Astrocyte of the cerebellum (primary cell): Measurements from ENCODE around the gene CRP.
"Not testable (repeated sequence)": the region's sequence is repeated elsewhere in the genome, so short reads cannot be mapped to it uniquely, and the experiment has no call there.

ENCODE experiments used
- DNase-seq: peaks from one replicate; pipeline ENCODE4 v3.0.0-alpha.2; 2011; ENCODE audit warnings: low read depth
- H3K4me3 ChIP-seq: 2 replicates; pipeline ENCODE4 v1.5.1; 2011; ENCODE audit warnings: mild to moderate bottlenecking, low read depth, low read length, moderate library complexity
- in situ Hi-C: cut with HindIII; loops from 2 replicates; pipeline ENCODE4 v1.10.0; 2017; ENCODE audit warnings: low sequenced_read_pairs
- TF ChIP-seq, protein P1 (sequence below): IDR thresholded peaks from 2 replicates; pipeline ENCODE4 v1.5.1; 2012; ENCODE audit warnings: low read length, low read depth, moderate library complexity, mild to moderate bottlenecking; ENCODE audit errors: missing control alignments

Gene CRP

GRCh38 chr1:159737238-159737916 lies 23.0 kb upstream of the CRP start:
- TF ChIP-seq, protein P1, sequence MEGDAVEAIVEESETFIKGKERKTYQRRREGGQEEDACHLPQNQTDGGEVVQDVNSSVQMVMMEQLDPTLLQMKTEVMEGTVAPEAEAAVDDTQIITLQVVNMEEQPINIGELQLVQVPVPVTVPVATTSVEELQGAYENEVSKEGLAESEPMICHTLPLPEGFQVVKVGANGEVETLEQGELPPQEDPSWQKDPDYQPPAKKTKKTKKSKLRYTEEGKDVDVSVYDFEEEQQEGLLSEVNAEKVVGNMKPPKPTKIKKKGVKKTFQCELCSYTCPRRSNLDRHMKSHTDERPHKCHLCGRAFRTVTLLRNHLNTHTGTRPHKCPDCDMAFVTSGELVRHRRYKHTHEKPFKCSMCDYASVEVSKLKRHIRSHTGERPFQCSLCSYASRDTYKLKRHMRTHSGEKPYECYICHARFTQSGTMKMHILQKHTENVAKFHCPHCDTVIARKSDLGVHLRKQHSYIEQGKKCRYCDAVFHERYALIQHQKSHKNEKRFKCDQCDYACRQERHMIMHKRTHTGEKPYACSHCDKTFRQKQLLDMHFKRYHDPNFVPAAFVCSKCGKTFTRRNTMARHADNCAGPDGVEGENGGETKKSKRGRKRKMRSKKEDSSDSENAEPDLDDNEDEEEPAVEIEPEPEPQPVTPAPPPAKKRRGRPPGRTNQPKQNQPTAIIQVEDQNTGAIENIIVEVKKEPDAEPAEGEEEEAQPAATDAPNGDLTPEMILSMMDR = no peak
- no peak overlapping the region for H3K4me3 ChIP-seq
- in situ Hi-C loops = no loop called here
- no peak for DNase-seq

- in situ Hi-C loops = loop anchor here (25.0 kb wide), 2 partner anchors 236 to 336 kb away; no protein-coding TSS in a partner anchor
- not testable (repeated sequence) for H3K4me3 ChIP-seq, DNase-seq
Measured at GRCh38 chr1:159723188-159723587, 8.8 kb upstream of the CRP start.

- TF ChIP-seq, protein P1 = no peak
- no peak overlapping the region for H3K4me3 ChIP-seq
- DNase-seq = no peak
- in situ Hi-C loops = loop anchor here (25.0 kb wide), 2 partner anchors 233 to 333 kb away; no protein-coding TSS in a partner anchor
Measured at GRCh38 chr1:159719990-159720389, 5.6 kb upstream of the CRP start.

- DNase-seq = no peak
- TF ChIP-seq, protein P1 = no peak
- in situ Hi-C loops = loop anchor here (25.0 kb wide), 2 partner anchors 229 to 329 kb away; no protein-coding TSS in a partner anchor
- no peak overlapping the region for H3K4me3 ChIP-seq
Measured at GRCh38 chr1:159715855-159716254, 1.5 kb upstream of the CRP start.

DNA sequence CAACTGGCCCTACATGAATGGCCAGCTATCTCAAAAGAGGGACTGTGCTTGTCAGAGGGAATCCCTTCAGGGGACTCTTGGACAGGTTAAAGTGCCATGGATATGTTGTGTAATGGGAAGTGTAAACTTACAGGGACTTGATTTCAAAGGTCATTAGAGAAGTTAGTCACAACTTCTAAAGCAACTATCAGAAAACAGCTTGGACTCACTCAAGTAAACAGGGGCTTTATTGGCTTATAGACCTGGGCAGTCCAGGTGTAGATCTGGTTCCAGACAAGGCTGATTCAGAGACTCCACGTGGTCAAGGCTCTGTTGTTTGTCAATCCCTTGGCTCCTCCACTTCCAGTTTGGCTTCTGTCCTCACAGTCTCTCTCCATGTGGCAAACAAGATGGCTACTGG lies 2.3 kb downstream of the CRP start:
- in situ Hi-C loops = loop anchor here (25.0 kb wide), 2 partner anchors 225 to 325 kb away; no protein-coding TSS in a partner anchor
- DNase-seq = no peak
- H3K4me3 ChIP-seq = no peak overlapping the region
- TF ChIP-seq, protein P1 = no peak

GRCh38 chr1:159707472-159708260 lies 6.7 kb downstream of the CRP start:
- DNase-seq = no peak
- no peak overlapping the region for H3K4me3 ChIP-seq
- TF ChIP-seq, protein P1 = no peak
- in situ Hi-C loops = loop anchor here (25.0 kb wide), 2 partner anchors 220 to 320 kb away; no protein-coding TSS in a partner anchor

- TF ChIP-seq, protein P1 = no peak
- no peak for DNase-seq
- in situ Hi-C loops = loop anchor here (25.0 kb wide), 2 partner anchors 219 to 319 kb away; no protein-coding TSS in a partner anchor
- no peak overlapping the region for H3K4me3 ChIP-seq
Measured at GRCh38 chr1:159705904-159706256, 8.5 kb downstream of the CRP start.
